HepG2 (cell line): Measurements from ENCODE around the gene WDR87. TPM values are rescaled to one million over a fixed set of nuclear protein-coding genes. Genes with fewer than 3 reads are reported as not detected.

ENCODE experiments used
- ATAC-seq: fragments of 200-7000 bp; cut with Tn5 transposase; 3 replicates; pipeline ENCODE4 v1.9.1; 2020; ENCODE audit warnings: mild to moderate bottlenecking, moderate library complexity
- BruUV-seq: library from RNA; stranded (reverse); fragments of 400-500 nt; replicated peaks from 2 replicates; lab custom pipeline; 2021; lab: Mats Ljungman, UMichigan
- CTCF ChIA-PET: fragments of 300-600 bp; formaldehyde crosslinking; extraction: SDS; loops from one replicate; lab custom pipeline; 2021; ENCODE audit warnings: low total read pairs, inconsistent platforms, low intra/inter-chr PET ratio; lab: Yijun Ruan, JAX
- POLR2A ChIA-PET: fragments of 350-600 bp; sonication (Branson Sonifier 250); formaldehyde crosslinking; loops from one replicate; lab custom pipeline; 2020; ENCODE audit warnings: antibody characterized with exemption, inconsistent platforms; lab: Yijun Ruan, JAX
- DNase-seq: peaks from one replicate; pipeline ENCODE4 v3.0.0-alpha.2; 2015; ENCODE audit warnings: low spot score
- FAIRE-seq: peaks from 3 replicates; lab custom pipeline; 2011; peaks lifted over from hg19 to GRCh38; lab: Jason Lieb, UNC
- H2AFZ ChIP-seq: one replicate; pipeline ENCODE4 v1.6.1; 2011; ENCODE audit warnings: low read length, inconsistent platforms
- H3K27ac ChIP-seq: fragments of 300-600 bp; 3 replicates; pipeline ENCODE4 v1.8.0; 2011; ENCODE audit warnings: mixed run types, mild to moderate bottlenecking, mixed read lengths, low read length, inconsistent platforms; ENCODE audit not compliant: insufficient read depth; ENCODE audit errors: extremely low read length
- H3K27me3 ChIP-seq, 2 experiments: fragments of 200-600 bp in 1 of 2; 2 replicates in 1 of 2; 3 replicates in 1 of 2; pipeline versions ENCODE4 v1.6.0 to v1.8.0; 2011; ENCODE audit warnings: low read length in 2 of 2, mild to moderate bottlenecking in 2 of 2, moderate library complexity in 2 of 2, inconsistent platforms in 1 of 2; ENCODE audit not compliant: insufficient read depth in 2 of 2, control insufficient read depth in 1 of 2
- H3K36me3 ChIP-seq, 2 experiments: fragments of 200-600 bp in 1 of 2; replicated peaks in 1 of 2; 2 replicates in 1 of 2; 3 replicates in 1 of 2; pipeline versions ENCODE4 v1.5.1 to v1.8.0; 2011; ENCODE audit warnings: low read length in 2 of 2, inconsistent platforms in 1 of 2; ENCODE audit not compliant: insufficient read depth in 2 of 2, control insufficient read depth in 1 of 2
- H3K4me1 ChIP-seq: 2 replicates; pipeline ENCODE4 v1.5.1; 2012; ENCODE audit warnings: low read length, inconsistent platforms; ENCODE audit not compliant: insufficient read depth
- H3K4me2 ChIP-seq: 2 replicates; pipeline ENCODE4 v1.6.0; 2011; ENCODE audit warnings: low read depth, low read length, inconsistent platforms
- H3K4me3 ChIP-seq, 3 experiments: fragments of 200-600 bp in 1 of 3; sonication (generic), shearing (Covaris generic) in 1 of 3; replicated peaks in 1 of 3; 2 replicates each; pipeline ENCODE4 v1.5.1; 2011 to 2016; ENCODE audit warnings: low read length in 3 of 3, inconsistent platforms in 2 of 3, low read depth in 2 of 3, mild to moderate bottlenecking in 2 of 3, control low read depth in 1 of 3, mixed read lengths in 1 of 3; ENCODE audit not compliant: insufficient read depth in 1 of 3
- H3K79me2 ChIP-seq: one replicate; pipeline ENCODE4 v1.6.1; 2011; ENCODE audit warnings: low read length, inconsistent platforms; ENCODE audit not compliant: insufficient read depth
- H3K9ac ChIP-seq: 2 replicates; pipeline ENCODE4 v1.6.0; 2011; ENCODE audit warnings: mild to moderate bottlenecking, low read depth, low read length, inconsistent platforms; ENCODE audit not compliant: insufficient read depth
- H3K9me3 ChIP-seq: 2 replicates; pipeline ENCODE4 v1.5.1; 2012; ENCODE audit warnings: mild to moderate bottlenecking, low read length
- H4K20me1 ChIP-seq: 2 replicates; pipeline ENCODE4 v1.6.0; 2011; ENCODE audit warnings: inconsistent platforms, mild to moderate bottlenecking, low read length, moderate library complexity; ENCODE audit not compliant: insufficient read depth
- CHCHD3 ChIP-seq: sonication (generic); formaldehyde crosslinking; IDR thresholded peaks from 2 replicates; pipeline ENCODE4 v1.8.0; 2022; ENCODE audit warnings: mild to moderate bottlenecking, missing genetic modification reagents, moderate library complexity
- GMEB2 ChIP-seq: IDR thresholded peaks from 2 replicates; pipeline ENCODE4 v1.6.1; 2016; ENCODE audit warnings: missing biosample characterization, missing genetic modification reagents, low read depth
- HOXD1 ChIP-seq: sonication (generic); formaldehyde crosslinking; IDR thresholded peaks from 2 replicates; pipeline ENCODE4 v1.5.0; 2020; ENCODE audit warnings: missing genetic modification reagents
- MIER2 ChIP-seq: IDR thresholded peaks from 2 replicates; pipeline ENCODE4 v1.6.1; 2016; ENCODE audit warnings: missing biosample characterization, missing genetic modification reagents
- POLR2A ChIP-seq, 2 experiments: IDR thresholded peaks; 2 replicates each; pipeline ENCODE4 v1.6.1; 2011; ENCODE audit warnings: low read depth in 2 of 2, low read length in 2 of 2, mild to moderate bottlenecking in 1 of 2, moderate library complexity in 1 of 2; ENCODE audit not compliant: insufficient read depth in 1 of 2
- POLR2AphosphoS2 ChIP-seq: IDR thresholded peaks from 2 replicates; pipeline ENCODE4 v1.6.1; 2011; ENCODE audit warnings: low read depth, low read length, improper control_type of control experiment
- TAF1 ChIP-seq: sonication (generic); formaldehyde crosslinking; IDR thresholded peaks from 2 replicates; pipeline ENCODE4 v1.4.0; 2020; ENCODE audit warnings: missing genetic modification reagents
- TOE1 ChIP-seq: sonication (generic); formaldehyde crosslinking; IDR thresholded peaks from 2 replicates; pipeline ENCODE4 v1.4.0; 2020; ENCODE audit warnings: mild to moderate bottlenecking, missing genetic modification reagents
- ZNF652 ChIP-seq: IDR thresholded peaks from 2 replicates; pipeline ENCODE4 v1.6.1; 2016; ENCODE audit warnings: low read depth, borderline replicate concordance
- ZNF790 ChIP-seq: sonication (generic); formaldehyde crosslinking; IDR thresholded peaks from 2 replicates; pipeline ENCODE4 v1.8.0; 2022; ENCODE audit warnings: missing genetic modification reagents, mild to moderate bottlenecking, borderline replicate concordance
- WGBS: methylation state at CpG from one replicate; pipeline ENCODE4 v1.1.6; 2017; ENCODE audit warnings: low lambda C conversion rate; 5-methylcytosine and 5-hydroxymethylcytosine counted together
- in situ Hi-C: cut with HindIII; loops from 2 replicates; pipeline ENCODE4 v1.10.0; 2017; ENCODE audit warnings: low pct_unique_long_range_greater_than_20kb; ENCODE audit not compliant: extremely low pct_ligation_motif_present
- intact Hi-C: fragments of 100-400 bp; cut with micrococcal nuclease; formaldehyde crosslinking; loops from one replicate; pipeline ENCODE4 v1.10.0; 2022; ENCODE audit not compliant: unreplicated experiment
- polyA plus RNA-seq, 8 experiments: library from polyadenylated mRNA; depleted of rRNA in 3 of 8; stranded (reverse) in 7 of 8; unstranded in 1 of 8; fragments of >200 nt; fragmentation: Illumina TruSeq in 4 of 8; extraction: Trizol in 4 of 8; gene quantifications; 2 replicates each; pipeline versions ENCODE4 v1.2.1 to v1.2.3, GENCODE V29; 2011 to 2016; ENCODE audit warnings: low read depth in 4 of 8, missing spikeins in 1 of 8, mixed read lengths in 1 of 8; ENCODE audit not compliant: insufficient read depth in 1 of 8
- total RNA-seq, 5 experiments: library from RNA; depleted of rRNA; stranded (reverse); fragments of >200 nt; fragmentation: Illumina TruSeq; extraction: Trizol; gene quantifications; 2 replicates each; pipeline ENCODE4 v1.2.3, GENCODE V29; 2016; ENCODE audit warnings: low read depth in 1 of 5

The WDR87 gene
- total and polyA plus RNA-seq, 2 of the 13 experiments (the other 11 are each of a cell fraction or from before 2014, with no cell fraction given), result not detected

DNA sequence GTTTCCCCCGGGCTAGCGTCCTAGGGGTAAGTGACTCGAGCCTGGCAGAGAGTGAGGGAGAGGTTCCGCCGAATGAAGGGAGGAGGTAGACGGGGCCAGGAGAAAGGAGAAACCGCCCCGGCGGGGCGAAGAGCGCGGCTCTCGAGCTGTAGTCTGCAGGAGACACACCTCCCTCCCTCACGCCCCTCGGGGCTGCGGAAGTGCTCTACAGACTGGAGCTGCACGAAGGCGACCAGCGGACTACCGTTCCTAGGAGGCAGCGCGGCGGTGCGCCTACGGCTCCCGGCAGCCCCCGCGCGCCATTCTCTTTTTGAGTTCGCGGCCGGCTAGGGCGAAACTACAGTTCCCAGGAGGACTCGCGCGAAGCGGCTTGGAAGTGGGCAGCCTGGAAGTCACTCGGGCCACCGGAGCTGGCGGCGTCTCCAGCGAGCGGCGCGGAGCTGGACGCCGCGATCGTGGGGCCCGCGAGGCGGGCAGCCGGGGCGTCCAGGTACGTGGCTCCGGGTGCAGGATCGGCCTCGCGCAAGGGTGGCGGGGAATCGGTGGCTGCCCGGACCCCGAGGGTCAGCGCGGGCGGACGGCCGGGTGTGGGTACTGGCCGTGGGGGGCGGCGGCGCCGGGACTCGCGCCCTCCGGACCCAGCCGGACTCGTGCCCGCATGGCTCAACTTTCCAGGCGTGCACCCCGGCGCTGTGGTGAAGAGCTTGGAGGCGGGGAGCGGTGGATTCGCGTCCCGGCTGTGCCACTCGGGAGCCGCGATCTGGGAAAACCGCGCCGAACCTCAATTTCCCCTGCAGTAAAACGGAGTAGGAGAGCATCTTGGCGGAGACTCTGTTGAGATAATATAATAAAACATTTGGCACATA lies 708 bp upstream of the WDR87 start, which contains the start of gene SIPA1L3 (continued):
- TF ChIP-seq CHCHD3 (CRISPR knock-in tag) (no peak), TOE1 (CRISPR knock-in tag) (no peak), GMEB2 (peak; percentile 43), POLR2AphosphoS2 (no peak), ZNF790 (CRISPR knock-in tag) (no peak), POLR2A (IDR thresholded peaks at IDR 0.05; ENCODE audit: insufficient read depth in 1 of 2, low read depth in 2 of 2, low read length in 2 of 2) (peak; percentile 76 to 83)

DNA sequence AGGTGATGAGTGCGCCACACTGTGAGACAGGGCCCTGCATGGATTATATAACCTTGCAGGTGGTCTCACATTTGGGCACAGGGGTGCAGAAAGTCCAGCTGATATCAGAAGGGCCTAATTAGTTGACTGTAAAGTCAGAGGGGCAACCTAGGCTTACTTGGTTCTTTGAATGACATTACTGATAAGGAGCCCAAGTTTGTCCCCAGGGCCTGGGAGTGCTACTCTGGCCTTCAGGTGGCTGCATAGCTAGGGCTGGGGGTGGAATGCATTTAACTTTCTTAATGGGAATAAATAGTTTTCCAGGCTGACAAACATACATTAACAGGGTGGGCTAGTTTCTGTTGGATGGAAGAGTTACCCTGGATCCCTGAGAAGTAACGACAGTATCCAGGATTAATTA lies 3.3 kb downstream of the WDR87 start:
- Histone ChIP-seq H2AFZ (no peak overlapping the region), H3K27me3 (no peaks in the 10 kb centered on the region), H3K4me1 (peaks cover 14% of the 10 kb centered on the region), H3K79me2 (peaks cover 7% of the 10 kb centered on the region), H3K4me3 (no peak overlapping the region), H3K27ac (no peak overlapping the region), H3K9ac (no peak overlapping the region), H4K20me1 (no peaks in the 10 kb centered on the region), H3K36me3 (no peaks in the 10 kb centered on the region), H3K4me2 (no peak overlapping the region), H3K9me3 (no peaks in the 10 kb centered on the region)
- intact Hi-C loops, result no loop called here
- FAIRE-seq, result no peak
- WGBS, result 55% methylated on average over 2 of the region's 2 CpGs
- ChIA-PET POLR2A (no interaction called here), CTCF (interaction anchor here (1.4 to 1.9 kb wide), 3 partner anchors 84 to 192 kb away, joined by 9 to 16 read pairs (median 10); no protein-coding TSS in a partner anchor)
- in situ Hi-C loops, result loop anchor here (5.0 kb wide), 2 partner anchors 84 to 169 kb away; no protein-coding TSS in a partner anchor
- no TSS peak for BruUV-seq
- DNase-seq, result no peak
- TF ChIP-seq ZNF652 (no peak), MIER2 (CRISPR knock-in tag) (no peak), HOXD1 (CRISPR knock-in tag) (no peak), TAF1 (CRISPR knock-in tag) (no peak)
- no peak for ATAC-seq
